Measurements from ENCODE around the gene MPDU1.

DNA sequence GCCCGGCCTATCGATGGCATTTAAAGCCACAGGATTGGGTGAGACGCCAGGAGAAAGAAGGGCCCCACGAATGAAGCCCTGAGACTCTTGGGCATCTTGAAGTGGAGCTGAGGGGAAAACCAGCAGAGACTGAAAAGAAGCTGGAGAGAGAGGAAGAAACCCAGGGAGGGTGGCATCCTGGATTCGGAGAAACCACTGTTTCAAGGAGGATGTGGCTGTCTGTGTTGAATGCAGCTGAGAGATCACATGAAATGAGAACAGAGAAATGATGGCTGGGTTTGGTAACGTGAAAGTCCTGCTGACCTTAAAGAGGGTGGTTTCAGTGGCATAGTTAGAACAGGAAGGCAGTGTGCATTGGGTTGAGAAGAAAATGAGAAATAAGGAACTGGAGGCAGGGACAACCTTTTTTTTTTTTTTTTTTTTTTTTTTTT is 31.0 kb upstream of the MPDU1 start:
- TF ChIP-seq, protein P1, sequence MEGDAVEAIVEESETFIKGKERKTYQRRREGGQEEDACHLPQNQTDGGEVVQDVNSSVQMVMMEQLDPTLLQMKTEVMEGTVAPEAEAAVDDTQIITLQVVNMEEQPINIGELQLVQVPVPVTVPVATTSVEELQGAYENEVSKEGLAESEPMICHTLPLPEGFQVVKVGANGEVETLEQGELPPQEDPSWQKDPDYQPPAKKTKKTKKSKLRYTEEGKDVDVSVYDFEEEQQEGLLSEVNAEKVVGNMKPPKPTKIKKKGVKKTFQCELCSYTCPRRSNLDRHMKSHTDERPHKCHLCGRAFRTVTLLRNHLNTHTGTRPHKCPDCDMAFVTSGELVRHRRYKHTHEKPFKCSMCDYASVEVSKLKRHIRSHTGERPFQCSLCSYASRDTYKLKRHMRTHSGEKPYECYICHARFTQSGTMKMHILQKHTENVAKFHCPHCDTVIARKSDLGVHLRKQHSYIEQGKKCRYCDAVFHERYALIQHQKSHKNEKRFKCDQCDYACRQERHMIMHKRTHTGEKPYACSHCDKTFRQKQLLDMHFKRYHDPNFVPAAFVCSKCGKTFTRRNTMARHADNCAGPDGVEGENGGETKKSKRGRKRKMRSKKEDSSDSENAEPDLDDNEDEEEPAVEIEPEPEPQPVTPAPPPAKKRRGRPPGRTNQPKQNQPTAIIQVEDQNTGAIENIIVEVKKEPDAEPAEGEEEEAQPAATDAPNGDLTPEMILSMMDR (IDR thresholded peaks at IDR 0.05): no peak
- TF ChIP-seq POLR2A (IDR thresholded peaks at IDR 0.05): no peak

All from adrenal gland (tissue), 5 donors.